GM21367 (cell line): ENCODE measurements around the gene HYPK.
"Not testable (repeated sequence)": the region's sequence is repeated elsewhere in the genome, so short reads cannot be mapped to it uniquely, and the experiment has no call there.

Experiments
- ATAC-seq: cut with Tn5 transposase; IDR thresholded peaks from one replicate; pipeline ENCODE4 v1.9.1; 2021; ENCODE audit not compliant: unreplicated experiment

Gene HYPK

DNA sequence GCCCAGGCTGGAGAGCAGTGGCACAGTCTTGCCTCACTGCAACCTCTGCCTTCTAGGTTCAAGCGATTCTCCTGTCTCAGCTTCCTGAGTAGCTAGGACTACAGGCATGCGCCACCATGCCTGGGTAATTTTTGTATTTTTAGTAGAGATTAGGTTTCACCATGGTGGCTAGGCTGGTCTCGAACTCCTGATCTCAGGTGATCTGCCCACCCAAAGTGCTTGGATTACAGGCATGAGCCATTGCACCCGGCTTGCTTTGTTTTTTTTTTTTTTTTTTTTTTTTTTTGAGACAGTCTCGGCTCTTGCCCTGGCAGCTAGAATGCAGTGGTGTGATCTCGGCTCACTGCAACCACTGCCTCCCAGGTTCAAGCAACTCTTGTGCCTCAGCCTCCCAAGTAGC is 32.1 kb downstream of the HYPK start:
- ATAC-seq = not testable (repeated sequence)

DNA sequence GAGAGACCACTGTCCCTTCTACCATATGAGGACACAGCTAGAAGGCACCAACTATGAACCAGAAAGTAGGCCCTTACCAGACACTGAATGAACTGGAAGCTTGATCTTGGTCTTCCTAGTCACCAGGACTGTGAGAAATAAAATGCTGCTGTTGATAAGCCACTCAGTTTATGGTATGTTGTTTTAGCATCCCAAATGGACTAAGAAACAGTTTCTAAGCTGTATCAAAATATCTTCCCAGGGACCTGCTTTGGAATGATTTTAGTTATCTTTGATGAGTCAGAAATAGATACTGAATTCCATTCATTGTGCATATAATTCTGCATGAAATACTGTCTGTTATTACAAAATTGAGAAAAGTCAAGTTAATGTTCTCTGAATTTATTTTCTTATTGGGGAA is 45.0 kb downstream of the HYPK start:
- no peak for ATAC-seq

DNA sequence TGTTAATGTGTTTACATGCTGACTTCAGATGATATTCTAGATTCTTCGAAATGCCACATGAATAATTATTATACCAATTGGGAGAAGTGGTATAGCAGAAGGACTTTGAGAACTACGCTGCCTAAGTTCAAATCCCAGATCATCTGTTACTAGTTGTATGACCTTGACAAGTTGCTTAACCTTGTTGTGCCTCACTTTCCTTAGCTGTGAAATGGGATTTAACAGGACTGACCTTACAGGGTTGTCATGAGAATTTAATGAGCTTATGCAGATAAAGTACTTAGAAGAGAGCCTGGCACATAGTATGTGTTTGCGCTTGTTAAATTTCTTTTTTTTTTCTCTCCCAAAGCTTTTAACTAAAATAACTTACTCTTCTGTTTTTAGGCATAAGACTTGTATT is 50.9 kb downstream of the HYPK start:
- no peak for ATAC-seq

DNA sequence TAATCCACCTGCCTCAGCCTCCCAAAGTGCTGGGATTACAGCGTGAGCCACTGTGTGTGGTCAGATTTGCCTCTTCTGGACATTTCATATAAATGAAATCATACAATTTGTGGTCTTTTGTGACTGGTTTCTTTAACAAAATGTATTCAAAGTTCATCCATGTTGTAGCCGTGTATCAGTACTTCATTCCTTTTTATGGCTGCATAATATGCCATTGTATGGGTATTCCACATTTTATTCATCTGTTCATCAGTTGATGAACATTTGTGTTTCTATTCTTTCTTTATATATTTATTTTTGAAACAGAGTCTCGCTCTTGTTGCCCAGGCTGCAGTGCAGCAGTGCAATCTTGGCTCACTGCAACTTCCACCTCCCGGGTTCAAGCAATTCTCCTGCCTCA is 52.2 kb downstream of the HYPK start:
- no peak for ATAC-seq
